ENCODE results near the gene EGLN3.

EGLN3 gene

DNA sequence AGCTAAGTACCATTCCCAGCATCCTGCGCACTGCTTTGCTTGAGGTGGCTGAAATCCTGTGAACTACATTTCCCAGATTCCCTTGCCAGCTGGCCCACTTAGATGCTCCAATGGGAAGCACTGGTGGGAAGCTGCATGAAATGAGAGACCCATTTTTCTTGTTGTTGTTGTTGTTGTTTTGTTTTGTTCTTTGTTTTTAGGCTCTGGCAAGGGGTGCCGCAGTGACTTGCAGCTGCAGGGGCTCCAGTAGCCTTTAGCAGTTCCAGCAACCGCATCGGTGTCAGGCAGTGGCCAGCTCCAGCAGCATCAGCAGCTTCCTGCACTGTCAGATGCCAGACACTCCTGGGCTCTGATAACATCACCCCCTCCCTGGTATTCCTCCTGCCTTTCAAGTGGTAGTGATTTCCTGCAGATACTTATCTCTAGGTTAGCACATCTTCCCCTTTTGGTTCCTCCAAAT, 8.8 kb upstream of the EGLN3 start:
- no peak for DNase-seq

DNA sequence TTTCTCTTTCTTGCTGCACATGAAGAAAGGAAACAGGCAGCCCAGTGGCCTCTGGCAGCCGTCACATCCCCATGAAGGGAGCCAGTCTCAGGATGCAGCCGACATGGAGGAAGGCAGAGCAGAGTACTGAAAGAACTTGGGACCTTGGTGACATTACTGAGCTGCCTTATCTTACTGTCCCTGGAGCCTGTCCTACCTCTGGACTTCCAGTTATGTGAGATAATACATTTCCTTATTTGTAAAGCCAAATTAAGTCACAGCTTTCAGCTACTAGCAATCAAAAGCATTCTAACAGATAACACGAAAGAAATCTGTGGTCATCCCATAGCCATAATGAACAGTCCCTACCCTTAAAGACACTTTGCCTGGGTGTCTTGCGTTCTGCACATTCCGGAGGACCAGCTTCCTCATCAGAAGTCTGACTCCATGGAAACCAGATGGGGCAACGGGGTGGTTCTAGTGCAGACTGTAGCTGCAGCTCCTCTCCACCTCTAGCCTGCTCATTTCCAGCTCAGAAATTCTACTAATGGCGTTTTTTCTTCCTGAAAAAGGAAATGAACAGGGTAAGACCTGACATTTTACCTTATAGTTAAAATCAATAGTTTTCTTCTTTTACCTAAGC, 7.8 kb upstream of the EGLN3 start:
- no peak for DNase-seq

DNA sequence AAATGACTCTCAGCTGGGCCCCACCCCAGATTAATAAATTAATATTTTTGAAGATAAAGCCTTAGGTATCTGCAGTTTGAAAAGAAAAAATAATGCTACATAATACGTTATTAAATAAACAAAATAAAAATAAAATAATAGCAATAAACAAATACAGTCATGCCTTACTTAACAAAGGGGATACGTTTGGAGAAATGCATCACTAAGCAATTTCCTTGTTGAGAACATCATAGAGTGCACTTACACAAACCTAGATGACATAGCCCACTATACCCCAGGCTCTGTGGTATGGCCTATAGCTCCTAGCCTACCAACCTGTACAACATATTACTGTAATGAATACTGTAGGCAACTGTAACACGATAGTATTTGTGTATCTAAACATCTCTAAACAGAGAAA, 7.1 kb upstream of the EGLN3 start:
- no peak for DNase-seq

DNA sequence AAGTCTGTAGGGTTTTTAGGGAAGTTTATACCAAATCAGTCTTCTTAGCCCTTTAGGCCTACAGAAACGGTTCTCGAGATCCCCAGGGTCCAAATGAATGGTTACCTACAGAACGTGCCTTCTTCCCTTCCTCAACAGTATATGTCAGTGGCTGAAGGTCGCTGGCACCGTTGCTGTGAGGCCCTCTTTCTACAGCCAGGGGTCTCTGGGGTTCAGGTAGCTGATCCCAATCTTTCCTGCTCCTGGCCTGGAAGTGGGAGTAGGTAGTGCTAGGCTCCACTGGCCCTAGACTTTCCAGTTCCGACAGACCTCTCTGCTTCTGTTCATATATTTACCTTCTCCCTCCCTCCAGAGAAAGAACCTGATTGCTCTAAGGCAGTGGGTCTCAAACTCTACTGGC, 6.4 kb upstream of the EGLN3 start:
- DNase-seq = no peak

DNA sequence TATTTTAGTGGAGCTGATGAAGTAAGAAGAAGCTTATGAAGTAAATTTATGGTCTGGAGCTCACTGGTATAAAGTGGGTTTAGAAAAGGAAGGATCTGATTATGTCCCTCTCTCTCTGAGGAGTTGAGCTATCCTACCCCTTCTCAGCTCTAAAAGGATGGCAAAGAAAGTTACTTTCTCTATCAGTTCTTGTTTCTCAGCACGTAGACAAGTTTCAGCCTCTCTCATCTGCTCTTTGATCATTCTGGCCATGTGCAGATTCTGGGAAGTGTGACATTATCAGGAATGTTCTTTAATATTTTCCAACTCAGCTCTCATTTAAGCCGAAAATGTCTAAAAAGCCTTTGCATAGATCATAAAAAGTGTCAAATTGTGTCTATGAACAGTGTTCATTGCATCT, 5.8 kb upstream of the EGLN3 start:
- DNase-seq = no peak

DNA sequence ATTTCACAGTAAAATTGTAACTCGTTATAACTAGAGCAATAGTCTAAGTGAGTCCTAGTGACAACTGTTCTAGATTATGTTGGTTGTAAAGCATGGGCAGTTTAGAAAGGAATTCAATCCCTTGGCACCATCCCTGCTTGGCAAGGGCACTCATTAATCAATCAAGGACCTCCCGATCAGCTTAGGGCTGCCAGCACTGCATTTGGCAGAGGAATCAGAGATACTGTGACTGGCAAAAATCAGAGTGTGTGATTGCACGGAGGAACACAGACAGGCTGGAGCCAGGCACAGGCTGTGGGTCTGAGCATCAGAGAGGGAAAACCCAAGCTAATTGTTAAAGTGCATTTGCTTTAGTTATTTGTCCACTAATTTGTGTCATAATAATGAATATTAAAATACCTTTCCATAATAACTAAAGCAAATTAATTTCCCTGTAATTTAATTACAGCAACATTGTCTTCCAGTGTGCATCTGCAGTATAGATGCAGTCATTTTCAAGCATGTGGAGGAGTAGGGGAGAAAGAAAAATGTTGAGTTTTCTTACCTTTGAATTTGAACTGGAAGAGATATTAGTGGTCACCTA, 3.2 kb upstream of the EGLN3 start:
- DNase-seq = no peak

DNA sequence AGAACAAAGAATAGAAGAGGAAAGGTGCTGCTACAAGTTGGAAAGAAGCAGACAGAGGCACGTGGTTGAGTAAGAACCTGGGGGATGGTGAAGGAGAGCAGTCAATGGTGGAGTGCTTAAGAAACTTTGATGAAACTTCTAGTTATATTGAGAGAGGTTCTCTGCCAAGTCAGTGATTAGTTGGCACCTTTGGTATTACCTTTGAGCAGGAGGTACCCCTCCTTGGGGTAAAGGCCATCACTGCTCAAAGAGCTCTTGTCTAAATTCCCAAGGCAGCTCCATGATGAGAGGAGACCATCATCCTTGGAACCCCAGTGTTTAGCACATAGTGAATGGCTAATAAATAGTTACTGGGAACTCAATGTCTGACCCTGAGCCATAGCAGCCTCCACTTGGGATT, 1.7 kb upstream of the EGLN3 start:
- no peak for DNase-seq

DNA sequence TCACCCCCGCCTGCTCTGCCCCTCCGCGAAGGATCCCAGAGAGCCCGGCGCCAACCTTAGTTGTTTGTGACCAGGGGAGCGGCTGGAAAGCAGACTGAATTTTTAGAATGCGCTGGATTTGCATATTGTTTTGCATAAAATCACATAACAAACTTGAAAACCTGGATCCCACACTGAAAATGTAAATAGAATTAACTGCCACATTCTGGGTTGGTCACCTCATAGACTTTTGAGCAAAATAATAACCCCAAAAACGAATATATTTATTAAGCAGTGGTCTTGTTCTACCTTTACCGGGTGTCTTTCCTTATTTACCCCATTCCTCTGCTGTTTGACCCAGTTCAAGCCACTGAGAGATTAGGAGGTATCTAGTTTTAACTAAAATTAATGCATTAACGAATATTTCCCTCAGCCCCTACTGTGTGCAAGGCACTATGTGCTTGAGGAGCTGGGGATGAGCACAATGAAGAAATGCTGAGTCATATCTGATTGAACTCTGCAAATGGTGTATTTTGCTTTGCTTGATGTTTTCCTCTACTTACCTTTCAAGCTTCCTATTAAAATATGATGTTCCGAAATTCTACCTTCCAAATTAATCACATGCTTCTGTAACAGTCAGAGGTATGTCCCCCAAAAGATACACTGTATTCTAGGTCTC, 438 bp upstream of the EGLN3 start:
- DNase-seq = no peak

DNA sequence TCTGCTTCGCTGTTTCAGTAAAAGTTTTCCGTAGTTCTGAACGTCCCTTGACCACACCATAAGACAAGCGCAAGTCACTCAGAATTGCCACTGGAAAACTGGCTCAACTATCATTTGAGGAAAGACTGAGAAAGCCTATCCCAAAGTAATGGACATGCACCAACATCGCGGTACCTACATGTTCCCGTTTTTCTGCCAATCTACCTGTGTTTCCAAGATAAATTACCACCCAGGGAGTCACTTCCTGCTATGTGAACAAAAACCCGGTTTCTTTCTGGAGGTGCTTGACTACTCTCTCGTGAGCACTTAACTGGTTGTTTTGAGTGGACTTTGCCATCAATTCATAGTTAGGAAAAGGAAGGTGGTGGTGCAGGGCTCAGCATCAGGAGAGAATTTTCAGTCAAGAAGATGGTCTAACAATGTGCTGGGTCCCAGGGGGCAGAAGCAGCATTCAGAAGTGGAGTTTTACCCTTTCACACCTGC, 1.4 kb downstream of the EGLN3 start:
- DNase-seq = no peak

DNA sequence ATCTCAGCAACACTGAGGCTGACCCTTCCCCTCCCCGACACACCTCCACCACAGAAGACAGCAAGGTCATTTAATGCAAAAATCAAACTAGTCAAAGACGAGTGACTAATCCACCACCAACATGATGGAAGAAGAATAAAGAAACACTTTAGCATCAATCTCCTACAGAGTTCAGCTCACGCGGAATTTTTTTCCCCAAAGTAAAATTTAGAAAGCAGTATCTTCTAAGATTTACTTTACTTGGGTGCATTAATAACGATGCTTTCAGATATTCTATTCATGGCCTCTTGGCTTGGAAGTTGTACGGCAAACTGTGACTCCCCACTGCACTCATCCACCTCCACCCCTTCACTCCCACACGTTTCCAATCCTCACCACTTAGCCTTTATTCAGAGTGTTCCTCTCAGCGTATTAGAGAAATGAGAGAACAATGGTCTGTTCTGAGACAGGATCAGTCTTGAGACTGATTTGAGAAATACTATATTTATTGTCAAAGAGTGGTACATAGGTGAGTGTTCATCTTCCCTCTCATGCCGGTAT, 1.9 kb downstream of the EGLN3 start:
- DNase-seq = no peak

DNA sequence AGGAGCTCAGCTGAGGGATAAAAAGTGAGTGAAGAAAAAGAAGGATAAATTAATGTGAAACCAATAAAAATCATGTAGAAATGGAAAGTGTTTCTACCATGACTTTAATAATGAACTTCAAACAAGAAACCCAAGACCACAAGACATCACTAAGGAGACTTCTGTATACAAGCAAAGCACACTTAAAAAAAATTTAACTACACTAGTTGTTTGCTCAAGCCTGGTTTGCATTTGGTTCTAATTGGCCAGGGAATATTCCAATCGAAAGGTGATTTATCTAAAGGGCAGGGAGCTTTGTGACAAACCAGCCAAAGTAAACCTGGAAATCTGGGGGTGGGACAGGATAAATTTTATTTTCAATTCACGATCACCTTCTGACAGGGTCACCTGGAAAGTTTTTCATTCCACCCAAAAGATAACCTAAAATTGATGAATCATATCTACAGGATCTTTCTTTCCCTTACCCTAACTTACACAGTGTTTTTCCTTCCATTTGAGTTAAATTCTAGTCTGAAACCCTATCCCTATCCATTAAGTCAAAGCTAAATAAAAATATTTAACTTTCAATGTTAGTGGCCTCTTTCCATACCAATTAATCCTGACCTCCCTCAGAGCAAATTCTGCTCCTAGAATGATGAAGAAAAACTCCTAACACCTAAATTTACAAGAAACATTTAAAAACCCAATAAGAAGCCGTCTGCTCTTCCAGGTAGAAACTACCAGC, 2.6 kb downstream of the EGLN3 start:
- no peak for DNase-seq

DNA sequence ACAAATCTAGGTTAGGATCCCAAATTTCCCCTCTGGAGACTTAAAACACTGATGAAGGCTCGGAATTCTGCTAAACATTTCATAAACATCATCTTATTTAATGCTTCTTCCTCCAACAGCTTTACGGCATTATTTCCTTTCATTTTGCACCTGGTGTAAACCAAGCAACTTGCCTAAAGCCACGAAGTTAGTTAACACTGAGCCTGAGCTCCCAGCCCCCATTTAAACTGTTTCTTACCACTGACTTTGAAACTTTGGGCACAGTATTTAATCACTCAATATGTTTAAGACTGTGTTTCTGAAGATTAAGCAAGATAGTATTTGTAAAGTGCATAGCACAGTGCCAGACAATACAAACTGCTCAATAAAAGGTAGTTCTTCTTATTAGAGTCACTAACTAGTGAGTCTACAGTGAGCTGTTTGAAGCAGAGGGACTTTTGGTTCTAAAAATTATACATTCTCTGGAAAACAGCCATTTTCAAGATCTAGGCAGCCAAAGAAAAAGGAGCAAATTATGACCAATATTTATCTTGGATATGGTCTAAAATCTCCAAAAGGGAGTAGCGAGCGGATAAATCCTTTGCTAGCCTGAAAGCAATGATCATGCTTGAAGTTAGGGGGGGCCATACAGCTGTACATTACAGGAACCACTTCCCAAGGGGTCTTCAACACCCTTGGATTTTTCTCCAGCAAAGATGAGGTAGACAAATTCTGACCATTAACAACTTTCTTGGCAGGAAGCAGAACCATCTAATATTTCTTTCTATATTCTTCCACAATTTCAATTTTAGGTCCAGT, 4.0 kb downstream of the EGLN3 start:
- DNase-seq = no peak

DNA sequence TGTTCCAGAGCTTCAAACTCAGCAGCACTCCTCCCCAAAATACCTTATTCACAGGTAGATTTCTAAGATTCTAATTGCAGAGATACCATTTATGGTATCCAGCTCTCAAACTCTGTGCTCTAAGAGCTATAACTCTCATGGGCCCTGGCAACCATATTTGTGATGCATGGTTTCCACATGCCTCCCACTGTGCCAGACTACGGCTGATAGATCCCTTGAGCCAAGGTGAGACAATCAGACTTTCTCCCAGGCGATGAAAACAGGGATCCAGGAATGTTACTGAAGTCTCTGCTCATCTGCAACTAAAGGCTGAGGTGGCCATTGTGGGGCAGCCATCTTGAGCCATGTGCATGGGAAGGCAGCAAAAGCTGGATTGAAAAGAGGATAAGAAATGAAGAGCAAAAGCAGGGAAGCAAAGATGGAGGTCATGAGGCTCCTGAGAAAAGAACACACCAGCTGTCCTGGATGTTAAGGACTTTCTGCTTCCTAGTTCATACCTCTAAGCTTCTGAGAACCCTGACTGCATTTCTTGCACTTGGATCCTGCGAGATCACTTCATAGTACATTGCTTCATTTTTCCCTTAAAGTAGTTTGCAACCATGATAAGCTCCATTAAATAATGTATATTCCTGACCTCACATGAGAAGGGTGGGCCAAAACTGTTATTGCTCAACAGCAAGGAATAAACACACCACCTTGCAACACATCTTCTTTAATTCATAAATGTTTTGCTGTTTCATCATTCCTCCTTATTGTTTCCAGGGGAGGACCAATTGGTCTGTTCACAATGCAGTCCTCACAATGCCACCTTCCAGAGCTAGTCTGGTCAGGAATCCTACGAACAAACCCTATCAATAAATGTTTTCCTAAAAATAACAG, 5.4 kb downstream of the EGLN3 start:
- no peak for DNase-seq

DNA sequence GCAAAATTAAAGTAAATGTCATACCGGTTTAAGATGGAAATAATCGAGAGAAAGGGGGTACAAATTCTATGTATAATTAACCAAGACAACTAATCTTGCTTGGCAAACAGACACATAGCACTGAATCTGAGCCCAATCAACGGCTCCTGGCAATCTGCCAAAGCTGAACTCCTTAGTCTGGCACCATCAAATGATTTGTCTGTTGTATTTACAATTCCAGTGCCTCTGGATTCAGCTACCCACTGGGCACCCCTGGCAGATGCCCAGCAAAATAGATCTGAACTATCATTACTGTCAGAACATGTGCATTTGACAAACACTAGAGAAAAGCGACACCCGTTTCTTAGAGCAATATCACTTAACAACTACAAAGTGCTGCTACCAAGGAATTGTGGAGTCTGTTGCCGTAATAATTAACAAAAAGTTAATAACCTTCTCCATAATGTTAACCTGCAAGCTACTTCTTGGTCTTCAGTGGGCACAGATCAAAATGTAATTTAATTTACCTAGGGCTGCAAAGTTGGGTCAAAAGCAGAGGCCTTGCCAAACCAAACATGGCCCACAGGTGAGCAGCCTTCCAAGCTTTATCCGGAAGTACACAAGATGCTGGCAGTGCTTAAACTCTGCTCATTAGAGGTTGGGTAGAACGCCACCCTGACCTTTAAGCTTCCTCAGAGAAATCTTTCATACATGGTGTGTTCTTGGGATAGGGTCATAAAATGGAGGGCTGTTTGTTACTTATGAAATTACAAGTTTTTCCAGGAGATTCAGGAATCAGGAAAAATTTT, 7.6 kb downstream of the EGLN3 start:
- peak; percentile 54 for DNase-seq

DNA sequence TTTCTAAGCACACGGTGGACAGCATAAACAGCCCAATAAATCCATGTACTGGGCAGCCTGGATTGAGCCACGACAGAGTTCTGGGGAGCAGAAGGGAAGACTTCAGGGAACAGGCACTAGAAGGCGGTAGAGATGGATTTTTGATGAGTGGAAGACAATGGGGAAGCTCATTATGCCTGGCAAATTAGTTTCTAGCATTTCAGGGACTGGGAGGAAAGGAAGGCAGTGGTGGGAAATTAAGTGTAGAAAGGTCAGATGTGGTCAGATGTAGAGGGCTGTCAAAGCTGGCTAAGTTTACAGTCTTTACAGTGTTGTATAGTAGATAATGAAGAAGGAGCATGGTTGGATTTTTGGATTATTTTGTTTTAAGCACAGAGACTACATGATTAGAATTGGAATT, 9.2 kb downstream of the EGLN3 start:
- no peak for DNase-seq

DNA sequence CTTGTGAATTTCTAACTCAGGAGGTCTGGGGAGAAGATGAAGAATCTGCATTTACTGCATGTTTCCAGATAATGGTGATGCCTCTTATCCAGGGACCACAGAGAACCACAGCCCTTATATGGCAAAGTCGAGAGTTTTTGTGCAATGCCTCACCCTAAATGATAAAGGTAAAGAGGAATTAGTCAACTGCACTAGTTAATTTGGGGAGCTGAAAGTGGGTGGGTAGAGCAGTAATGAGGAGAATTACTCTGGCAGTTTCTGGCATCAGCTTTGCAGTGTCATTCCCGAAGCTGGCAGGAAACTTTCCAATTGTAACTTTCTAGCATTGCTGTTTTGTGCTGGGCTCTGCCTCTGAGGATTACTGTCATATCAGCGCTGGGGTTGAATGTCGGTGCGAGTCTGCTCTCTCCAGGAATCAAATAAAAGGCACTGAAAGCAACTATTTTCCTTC, 10.3 kb downstream of the EGLN3 start:
- DNase-seq = no peak

DNA sequence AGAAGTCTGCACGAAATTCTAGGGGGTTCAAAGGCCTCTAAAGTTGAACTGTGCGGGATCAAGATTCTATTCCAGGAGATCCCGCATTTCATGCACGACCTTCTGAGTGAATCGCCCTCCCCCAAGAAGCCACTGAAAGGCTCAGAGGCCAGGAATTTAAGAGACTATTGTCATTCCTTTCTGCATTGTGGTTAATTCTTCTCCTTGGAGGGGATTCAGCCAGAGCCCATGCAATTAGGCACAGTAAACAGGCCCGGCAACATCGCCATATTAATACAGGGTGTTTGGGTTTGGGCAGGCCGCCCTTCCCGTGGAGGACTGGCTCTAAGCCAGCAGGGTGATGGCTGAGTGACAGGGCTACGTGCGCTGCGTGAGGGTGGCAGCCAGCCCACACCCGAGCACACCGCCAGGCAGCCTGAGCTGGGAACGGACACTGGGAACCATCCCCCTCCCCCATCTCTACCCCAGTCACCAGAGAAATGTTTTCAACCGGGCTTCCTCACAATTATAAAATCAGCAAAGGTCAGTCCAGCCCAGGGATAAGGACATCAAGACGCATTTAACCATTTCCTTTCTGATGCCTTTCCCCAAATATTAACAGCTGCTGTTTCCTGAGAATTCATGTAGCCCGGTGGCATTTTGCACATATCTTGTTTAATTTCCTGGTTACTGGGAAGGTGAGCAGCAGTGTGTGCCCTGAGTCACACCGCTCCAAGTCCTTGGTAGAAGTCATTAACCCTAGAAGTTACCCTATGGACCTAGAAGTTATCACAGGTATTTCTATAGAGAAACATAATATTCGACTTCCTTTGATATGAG, 12.5 kb downstream of the EGLN3 start:
- peak; percentile 74 for DNase-seq

DNA sequence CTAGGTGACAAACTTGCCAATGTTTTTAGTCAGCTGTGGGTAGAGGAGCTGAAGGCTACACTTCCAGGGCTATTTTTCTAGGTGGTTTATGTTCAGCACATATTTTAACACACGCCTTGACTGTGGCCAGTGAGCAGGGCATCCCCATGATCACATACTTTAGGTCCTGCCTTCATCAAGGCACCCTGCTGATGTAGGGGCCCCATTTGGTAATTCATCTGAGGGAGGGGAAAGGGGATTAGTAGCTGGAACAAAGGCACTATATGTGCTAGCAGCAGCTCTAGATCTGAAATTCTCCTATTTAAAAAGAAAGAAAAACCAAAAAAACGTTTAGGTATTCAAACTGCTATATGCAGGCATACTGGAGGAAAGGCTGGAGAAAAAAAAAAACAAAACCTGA, 14.5 kb downstream of the EGLN3 start:
- DNase-seq = no peak

DNA sequence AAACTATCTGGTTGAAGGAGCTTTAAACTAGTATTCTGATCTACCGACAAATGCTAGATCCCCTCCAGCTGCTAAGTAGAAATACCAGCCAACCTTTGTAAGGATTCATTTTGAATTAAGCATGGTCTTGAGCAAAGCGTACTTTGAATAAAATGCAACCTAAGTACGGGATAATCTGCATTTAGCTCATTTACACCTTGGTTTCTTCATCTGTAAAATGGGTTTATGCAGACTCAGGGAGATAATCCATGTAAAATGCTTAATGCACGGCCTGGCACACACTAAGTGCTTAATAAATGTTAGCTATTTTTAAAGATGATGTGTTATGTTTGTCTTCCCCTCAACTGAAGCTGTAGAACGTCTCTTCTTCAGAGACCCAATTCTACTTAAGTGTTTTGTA, 15.9 kb downstream of the EGLN3 start:
- DNase-seq = no peak
